SIG-M5 treated with dmso at 0.1 percent for 504 hours (cell line): Measurements from ENCODE around the gene HCFC1.
A peak's percentile ranks its signal among the peaks of the same experiment; 100 is the strongest.
"Not testable (repeated sequence)": the region's sequence is repeated elsewhere in the genome, so short reads cannot be mapped to it uniquely, and the experiment has no call there.

Experiments
- DNase-seq: peaks from one replicate; lab custom pipeline; 2025; ENCODE audit not compliant: unreplicated experiment; lab: John Stamatoyannopoulos, UW

The HCFC1 gene

GRCh38 chrX:154010330-154011087 lies 38.9 kb upstream of the HCFC1 start:
- DNase-seq, result no peak

- no peak for DNase-seq
These were observed 36.9 kb upstream of the HCFC1 start for GRCh38 chrX:154008521-154008920.

- DNase-seq, result no peak
These were observed 35.3 kb upstream of the HCFC1 start for GRCh38 chrX:154006947-154007346.

GRCh38 chrX:154004315-154004714 lies 32.7 kb upstream of the HCFC1 start:
- DNase-seq, result no peak

- peak; percentile 87 for DNase-seq
These were observed 30.6 kb upstream of the HCFC1 start for GRCh38 chrX:154002215-154002719.

- no peak for DNase-seq
These were observed 28.4 kb upstream of the HCFC1 start for GRCh38 chrX:154000051-154000450.

- DNase-seq, result no peak
These were observed 27.9 kb upstream of the HCFC1 start for GRCh38 chrX:153999359-154000037.

- DNase-seq, result no peak
These were observed 23.9 kb upstream of the HCFC1 start for GRCh38 chrX:153995504-153995903.

- not testable (repeated sequence) for DNase-seq
These were observed 22.8 kb upstream of the HCFC1 start for GRCh38 chrX:153994398-153994797.

GRCh38 chrX:153993978-153994377 lies 22.4 kb upstream of the HCFC1 start:
- no peak for DNase-seq

- no peak for DNase-seq
These were observed 21.5 kb upstream of the HCFC1 start for GRCh38 chrX:153993079-153993478.

GRCh38 chrX:153992180-153992579 lies 20.6 kb upstream of the HCFC1 start:
- DNase-seq, result peak; percentile 36

- no peak for DNase-seq
These were observed 19.5 kb upstream of the HCFC1 start for GRCh38 chrX:153991013-153991580.

- no peak for DNase-seq
These were observed 18.5 kb upstream of the HCFC1 start for GRCh38 chrX:153989973-153990655.

- DNase-seq, result no peak
These were observed 16.9 kb upstream of the HCFC1 start for GRCh38 chrX:153988493-153988892.

GRCh38 chrX:153984351-153985178 lies 12.9 kb upstream of the HCFC1 start:
- peak; percentile 46 for DNase-seq

- DNase-seq, result peak; percentile 63
These were observed 11.7 kb upstream of the HCFC1 start for GRCh38 chrX:153983321-153983801.

GRCh38 chrX:153981771-153982533 lies 10.3 kb upstream of the HCFC1 start:
- peak; percentile 63 for DNase-seq

GRCh38 chrX:153981231-153981630 lies 9.6 kb upstream of the HCFC1 start:
- no peak for DNase-seq

- DNase-seq, result not testable (repeated sequence)
These were observed 8.8 kb upstream of the HCFC1 start for GRCh38 chrX:153980394-153980793.
